HG03565 (cell line): ENCODE measurements around the gene PLEKHA6.

Experiments used
- ATAC-seq: cut with Tn5 transposase; IDR thresholded peaks from one replicate; pipeline ENCODE4 v1.9.1; 2021; ENCODE audit warnings: mild to moderate bottlenecking, moderate library complexity; ENCODE audit not compliant: unreplicated experiment

The PLEKHA6 gene

GRCh38 chr1:204263254-204263910, 96.3 kb downstream of the PLEKHA6 start:
- ATAC-seq, result no peak

- no peak for ATAC-seq
Measured at GRCh38 chr1:204262506-204263253, 97.0 kb downstream of the PLEKHA6 start.

GRCh38 chr1:204261746-204262505, 97.8 kb downstream of the PLEKHA6 start:
- no peak for ATAC-seq

GRCh38 chr1:204261266-204261665, 98.5 kb downstream of the PLEKHA6 start:
- no peak for ATAC-seq

GRCh38 chr1:204260601-204261197, 99.0 kb downstream of the PLEKHA6 start:
- no peak for ATAC-seq

- ATAC-seq, result no peak
Measured at GRCh38 chr1:204259782-204260181, 99.9 kb downstream of the PLEKHA6 start.

GRCh38 chr1:204259196-204259595, 100.5 kb downstream of the PLEKHA6 start:
- ATAC-seq, result no peak

GRCh38 chr1:204258213-204259115, 101.3 kb downstream of the PLEKHA6 start:
- no peak for ATAC-seq

- no peak for ATAC-seq
Measured at GRCh38 chr1:204257446-204257845, 102.3 kb downstream of the PLEKHA6 start.

GRCh38 chr1:204256531-204256930, 103.2 kb downstream of the PLEKHA6 start:
- no peak for ATAC-seq

- ATAC-seq, result no peak
Measured at GRCh38 chr1:204255966-204256365, 103.8 kb downstream of the PLEKHA6 start.

- ATAC-seq, result no peak
Measured at GRCh38 chr1:204255225-204255624, 104.5 kb downstream of the PLEKHA6 start.

- ATAC-seq, result no peak
Measured at GRCh38 chr1:204254031-204254661, 105.6 kb downstream of the PLEKHA6 start.

- ATAC-seq, result no peak
Measured at GRCh38 chr1:204251926-204252689, 107.6 kb downstream of the PLEKHA6 start.

- no peak for ATAC-seq
Measured at GRCh38 chr1:204251286-204251685, 108.4 kb downstream of the PLEKHA6 start.

- no peak for ATAC-seq
Measured at GRCh38 chr1:204250428-204251030, 109.2 kb downstream of the PLEKHA6 start.

- ATAC-seq, result no peak
Measured at GRCh38 chr1:204249736-204250427, 109.8 kb downstream of the PLEKHA6 start.

- ATAC-seq, result no peak
Measured at GRCh38 chr1:204248954-204249353, 110.8 kb downstream of the PLEKHA6 start.
